GM13977 (cell line): ENCODE data around the gene PPFIBP2.

Experiments used
- DNase-seq: peaks from one replicate; pipeline ENCODE4 v3.0.0; 2012; ENCODE audit warnings: low spot score
- in situ Hi-C: fragments of 300-500 bp; cut with MboI; formaldehyde crosslinking; loops from one replicate; pipeline ENCODE4 v1.12.0; 2022; ENCODE audit warnings: low sequenced_read_pairs, low pct_unique_long_range_greater_than_20kb, mixed read lengths, inconsistent platforms; ENCODE audit not compliant: unreplicated experiment
- TF ChIP-seq, protein P1 (sequence below): IDR thresholded peaks from 2 replicates; pipeline ENCODE4 v1.5.1; 2012; ENCODE audit warnings: mild to moderate bottlenecking, control low read depth; ENCODE audit not compliant: insufficient read depth; ENCODE audit errors: extremely low read depth, missing control alignments

The PPFIBP2 gene

DNA sequence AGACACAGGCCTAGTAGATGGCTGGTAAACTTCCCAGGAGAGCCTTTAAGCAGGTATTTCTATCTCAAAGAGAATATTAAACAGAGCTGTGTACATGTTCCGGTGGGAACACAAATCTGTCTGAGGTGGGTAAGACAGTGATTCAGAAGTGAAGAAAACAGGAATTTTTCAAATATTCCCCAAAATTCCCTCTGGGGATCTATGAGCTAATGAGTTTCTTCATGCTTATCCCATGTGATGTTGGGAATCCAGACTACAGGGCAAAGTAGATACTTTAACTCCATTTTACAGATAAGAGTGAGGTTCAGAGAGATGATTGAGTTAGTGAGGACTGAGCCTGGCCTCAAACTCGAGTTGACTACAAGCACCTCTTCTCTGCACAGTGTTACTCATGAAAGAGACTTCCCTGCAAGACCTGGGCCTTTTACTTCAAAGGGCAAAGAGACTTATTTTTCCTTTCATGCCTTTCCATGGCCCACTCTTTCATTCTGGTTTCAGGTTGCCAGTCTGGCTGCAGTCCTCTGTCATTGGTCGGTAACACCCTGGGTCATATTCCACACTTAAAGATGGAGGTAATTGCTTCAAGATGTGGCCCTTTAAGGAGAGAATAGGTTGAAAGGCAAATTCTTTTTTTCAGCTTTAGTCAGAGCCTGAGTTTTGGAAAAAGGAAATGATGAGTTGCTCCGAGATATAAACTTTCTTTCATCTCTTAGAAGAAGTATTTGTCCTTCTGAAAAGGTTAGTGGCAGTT lies 89.4 kb downstream of the PPFIBP2 start:
- DNase-seq, result no peak
- TF ChIP-seq, protein P1, sequence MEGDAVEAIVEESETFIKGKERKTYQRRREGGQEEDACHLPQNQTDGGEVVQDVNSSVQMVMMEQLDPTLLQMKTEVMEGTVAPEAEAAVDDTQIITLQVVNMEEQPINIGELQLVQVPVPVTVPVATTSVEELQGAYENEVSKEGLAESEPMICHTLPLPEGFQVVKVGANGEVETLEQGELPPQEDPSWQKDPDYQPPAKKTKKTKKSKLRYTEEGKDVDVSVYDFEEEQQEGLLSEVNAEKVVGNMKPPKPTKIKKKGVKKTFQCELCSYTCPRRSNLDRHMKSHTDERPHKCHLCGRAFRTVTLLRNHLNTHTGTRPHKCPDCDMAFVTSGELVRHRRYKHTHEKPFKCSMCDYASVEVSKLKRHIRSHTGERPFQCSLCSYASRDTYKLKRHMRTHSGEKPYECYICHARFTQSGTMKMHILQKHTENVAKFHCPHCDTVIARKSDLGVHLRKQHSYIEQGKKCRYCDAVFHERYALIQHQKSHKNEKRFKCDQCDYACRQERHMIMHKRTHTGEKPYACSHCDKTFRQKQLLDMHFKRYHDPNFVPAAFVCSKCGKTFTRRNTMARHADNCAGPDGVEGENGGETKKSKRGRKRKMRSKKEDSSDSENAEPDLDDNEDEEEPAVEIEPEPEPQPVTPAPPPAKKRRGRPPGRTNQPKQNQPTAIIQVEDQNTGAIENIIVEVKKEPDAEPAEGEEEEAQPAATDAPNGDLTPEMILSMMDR, result no peak
- in situ Hi-C loops, result no loop called here

DNA sequence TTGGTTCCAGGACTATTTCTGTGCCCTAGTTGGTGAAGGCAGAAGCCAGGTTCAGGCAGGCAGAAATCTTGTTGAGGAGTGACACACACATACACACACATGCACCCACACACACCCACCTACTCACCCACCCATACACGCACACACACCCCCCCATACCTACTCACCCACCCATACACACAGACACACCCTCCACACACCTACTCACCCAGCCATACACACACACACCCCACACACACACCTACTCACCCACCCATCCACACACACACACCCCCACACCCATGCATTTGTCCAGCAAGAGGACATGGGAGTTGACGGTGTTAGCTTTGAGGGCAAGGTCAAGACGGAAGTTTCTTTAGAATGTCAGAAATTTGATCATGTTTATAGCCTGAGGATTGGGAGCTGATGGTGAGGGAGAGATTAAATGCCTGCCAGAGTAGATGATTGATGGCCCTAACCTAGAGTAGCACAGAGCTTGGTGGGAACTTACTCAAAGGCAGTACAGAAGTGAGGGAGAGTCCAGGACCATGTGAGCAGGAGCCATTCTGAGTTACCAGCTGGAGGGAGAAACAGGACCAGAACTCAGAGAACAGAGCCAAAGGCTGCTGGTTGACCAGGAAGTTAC lies 90.6 kb downstream of the PPFIBP2 start:
- TF ChIP-seq, protein P1, result no peak
- no peak for DNase-seq
- in situ Hi-C loops, result no loop called here

DNA sequence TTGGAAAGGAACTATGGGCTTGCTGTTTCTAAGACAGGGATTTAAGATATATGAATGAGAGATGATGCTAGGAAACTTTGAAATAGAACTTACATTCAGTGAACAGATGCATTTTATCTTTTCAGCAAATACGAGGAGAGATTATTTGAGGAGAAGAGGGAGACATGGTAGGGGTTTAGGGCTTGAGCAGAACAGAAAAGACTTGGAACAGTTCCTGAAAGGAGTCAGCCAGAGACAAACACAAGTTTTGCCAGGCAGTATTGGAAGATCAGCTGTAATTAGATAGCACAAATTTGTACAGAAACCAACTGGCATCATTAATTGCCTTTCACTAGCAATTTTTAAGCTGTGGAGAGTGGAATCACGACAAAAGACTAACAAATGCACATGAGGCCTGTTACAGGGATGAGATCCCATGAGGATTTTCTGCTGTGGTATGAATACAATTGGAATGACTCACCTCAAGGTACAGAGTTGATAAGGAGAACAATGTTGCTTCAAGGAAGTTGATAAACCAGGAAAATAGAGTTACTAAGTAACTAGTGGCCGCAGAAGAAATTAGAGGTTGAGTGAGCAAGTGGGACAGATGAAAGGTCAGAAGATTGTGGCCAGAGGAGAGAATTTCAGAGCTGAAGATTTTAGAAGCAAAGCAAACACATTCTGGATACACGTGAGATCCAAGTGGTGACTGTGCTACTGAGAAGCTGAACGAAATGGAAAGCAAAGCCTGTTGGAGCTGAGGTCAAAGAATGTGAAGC lies 91.6 kb downstream of the PPFIBP2 start:
- in situ Hi-C loops, result no loop called here
- no peak for DNase-seq

DNA sequence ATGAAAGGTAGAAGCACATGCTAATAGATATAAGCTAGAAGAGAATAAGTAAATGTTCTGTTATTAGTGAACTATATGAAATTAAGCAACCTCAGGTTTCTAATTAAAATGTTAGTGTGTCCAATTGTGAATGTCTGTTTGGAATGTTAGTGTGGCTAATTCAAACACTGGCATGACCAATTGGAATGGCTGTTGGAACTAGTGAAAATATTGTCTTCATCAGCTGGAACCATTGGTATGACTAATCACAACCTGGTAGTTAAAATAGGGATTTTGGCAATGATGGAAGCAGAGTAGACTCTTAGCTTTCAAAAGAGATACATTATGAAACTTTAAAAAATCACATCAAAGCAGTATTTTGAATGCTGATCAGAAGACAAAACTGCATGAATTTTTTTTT lies 92.7 kb downstream of the PPFIBP2 start:
- TF ChIP-seq, protein P1, result no peak
- DNase-seq, result no peak
- in situ Hi-C loops, result no loop called here

More for the DNA sequence above, 91.6 kb downstream of the PPFIBP2 start:
- TF ChIP-seq, protein P1, result no peak

DNA sequence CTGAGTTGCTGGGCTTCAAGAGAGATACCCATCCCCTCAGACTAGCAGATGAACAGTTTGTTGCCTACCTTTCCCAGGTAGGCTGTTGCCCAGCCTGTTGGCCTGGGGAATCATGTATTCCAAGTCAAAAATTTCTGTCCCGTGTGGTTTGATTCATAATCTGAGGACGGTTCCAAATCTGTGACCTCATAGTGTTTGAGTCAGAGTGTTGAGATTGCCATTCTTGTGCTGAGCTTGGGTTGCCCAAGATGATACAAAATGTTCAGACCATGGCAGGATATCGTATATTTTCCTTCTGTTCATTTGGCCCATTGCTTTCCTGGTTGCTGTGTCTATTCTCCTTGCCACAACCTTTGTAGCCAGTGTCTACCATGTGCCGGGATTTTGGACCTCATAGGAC lies 95.2 kb downstream of the PPFIBP2 start:
- in situ Hi-C loops, result no loop called here
- no peak for DNase-seq
- TF ChIP-seq, protein P1, result no peak

DNA sequence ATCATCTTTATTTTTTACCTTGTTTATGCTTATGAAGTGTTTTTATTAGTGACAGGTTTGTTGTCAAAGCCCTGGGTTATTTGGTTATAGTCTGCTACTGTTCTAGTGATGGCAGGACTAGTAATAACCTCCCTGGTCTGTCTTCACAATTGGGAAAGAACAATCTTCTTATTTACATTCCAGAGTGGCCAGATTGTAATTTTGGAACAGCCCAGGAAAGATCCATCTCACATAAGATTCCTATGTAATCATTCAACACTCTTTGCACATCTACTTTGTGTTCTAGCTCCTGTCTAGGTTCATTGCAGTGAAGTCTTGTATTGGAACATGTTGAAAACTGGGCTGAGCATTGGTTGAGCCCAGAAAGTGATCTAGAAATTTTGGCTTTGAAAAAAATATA lies 95.7 kb downstream of the PPFIBP2 start:
- in situ Hi-C loops, result no loop called here
- DNase-seq, result no peak
- TF ChIP-seq, protein P1, result no peak
